ENCODE results near the gene DGKD.

GRCh38 chr2:233365861-233366520 lies 11.7 kb downstream of the DGKD start:
- TF ChIP-seq TAF1 (IDR thresholded peaks at IDR 0.05; ENCODE audit: borderline replicate concordance, low read depth, low read length) = no peak
- no peak for TF ChIP-seq POLR2A (IDR thresholded peaks at IDR 0.05; ENCODE audit: low read depth, low read length)
- no peak for TF ChIP-seq POLR2AphosphoS5 (IDR thresholded peaks at IDR 0.05; ENCODE audit: low read depth, low read length)

Data from GM12892 (cell line).